Activated T-cell treated with anti-CD3 and anti-CD28 coated beads for 48 hours (primary cell): ENCODE results near the gene RETREG3.

Experiments used
- DNase-seq: peaks from one replicate; pipeline ENCODE4 v3.0.0-alpha.2; 2020; ENCODE audit warnings: low read depth

The RETREG3 gene

GRCh38 chr17:42613699-42614295, 4.6 kb upstream of the RETREG3 start:
- no peak for DNase-seq

- DNase-seq, result no peak
Observed at GRCh38 chr17:42612013-42612412, 2.8 kb upstream of the RETREG3 start.

GRCh38 chr17:42609814-42610801, 934 bp upstream of the RETREG3 start:
- DNase-seq, result peak; percentile 5

GRCh38 chr17:42608305-42609181, 631 bp downstream of the RETREG3 start:
- no peak for DNase-seq

- no peak for DNase-seq
Observed at GRCh38 chr17:42607769-42608168, 1.4 kb downstream of the RETREG3 start.

GRCh38 chr17:42603318-42603717, 5.9 kb downstream of the RETREG3 start:
- no peak for DNase-seq

- DNase-seq, result no peak
Observed at GRCh38 chr17:42598905-42599304, 10.3 kb downstream of the RETREG3 start.

- no peak for DNase-seq
Observed at GRCh38 chr17:42596386-42596785, 12.8 kb downstream of the RETREG3 start.

- DNase-seq, result no peak
Observed at GRCh38 chr17:42591411-42591810, 17.8 kb downstream of the RETREG3 start.

- no peak for DNase-seq
Observed at GRCh38 chr17:42590886-42591285, 18.3 kb downstream of the RETREG3 start.

GRCh38 chr17:42586514-42587230, 22.5 kb downstream of the RETREG3 start:
- no peak for DNase-seq

- DNase-seq, result no peak
Observed at GRCh38 chr17:42585353-42585752, 23.8 kb downstream of the RETREG3 start.

GRCh38 chr17:42584880-42585279, 24.3 kb downstream of the RETREG3 start:
- no peak for DNase-seq

- DNase-seq, result no peak
Observed at GRCh38 chr17:42581744-42582270, 27.4 kb downstream of the RETREG3 start.

- DNase-seq, result no peak
Observed at GRCh38 chr17:42579794-42580551, 29.2 kb downstream of the RETREG3 start.

GRCh38 chr17:42578282-42578869, 30.8 kb downstream of the RETREG3 start:
- peak; percentile 65 for DNase-seq

- DNase-seq, result peak; percentile 94
Observed at GRCh38 chr17:42577532-42578281, 31.5 kb downstream of the RETREG3 start, which contains the start of gene PSMC3IP. Gene PSMC3IP (minus strand): TSS chr17:42577729. CDS start chr17:42577686, 43 bp downstream.

- DNase-seq, result no peak
Observed at GRCh38 chr17:42577140-42577531, 32.0 kb downstream of the RETREG3 start.

GRCh38 chr17:42574463-42574862, 34.7 kb downstream of the RETREG3 start:
- no peak for DNase-seq
